NCI-H82 treated with DMSO at 0.1 percent for 48 hours (cell line): ENCODE data around the gene IGFBP2.

Source experiments
- DNase-seq: peaks from one replicate; lab custom pipeline; 2025; ENCODE audit not compliant: unreplicated experiment; lab: John Stamatoyannopoulos, UW

The IGFBP2 gene

DNA sequence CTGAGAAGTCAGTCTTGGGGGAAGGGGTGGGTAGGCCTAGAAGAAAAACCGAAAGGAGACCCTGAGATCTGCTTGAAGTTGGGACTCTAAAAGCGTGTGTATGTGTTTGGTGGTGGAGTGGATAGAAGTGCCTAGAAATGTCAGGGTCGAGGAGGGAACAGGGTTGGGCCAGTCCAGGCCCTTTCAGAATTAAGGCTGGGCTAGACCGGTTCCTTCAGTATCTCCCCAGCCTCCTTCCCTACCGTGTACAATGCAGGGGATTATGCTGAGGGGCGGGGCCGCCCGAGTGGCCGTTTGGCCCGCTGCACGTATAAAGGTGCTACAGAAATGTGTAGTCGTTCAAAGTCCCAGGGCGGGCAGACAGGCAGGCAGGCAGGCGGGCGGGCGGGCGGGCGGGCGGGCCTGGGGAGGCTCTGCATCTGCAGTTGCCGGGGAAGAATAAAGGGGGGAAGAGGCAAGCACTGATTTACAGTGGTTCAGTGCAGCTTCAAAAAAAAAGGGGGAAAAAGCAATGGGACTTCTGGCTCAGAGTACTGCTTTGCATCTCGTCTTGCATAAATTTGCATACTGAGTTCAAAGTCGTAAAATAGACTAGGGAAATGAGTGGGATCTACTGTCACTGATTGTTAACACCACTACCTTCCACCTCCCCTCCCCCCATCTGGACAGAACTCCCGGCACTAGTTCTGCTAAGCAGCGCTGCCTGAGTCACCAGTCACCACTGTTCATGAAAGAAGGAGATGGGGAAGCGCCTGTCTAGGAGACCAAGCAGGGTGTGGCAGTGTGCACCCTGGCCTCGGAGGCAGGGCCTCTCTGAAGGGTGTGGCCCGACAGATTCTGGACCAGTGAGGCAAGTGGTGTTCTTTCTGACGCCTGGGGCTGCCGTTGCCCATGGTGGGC lies 3.6 kb downstream of the IGFBP2 start:
- peak; percentile 61 for DNase-seq

DNA sequence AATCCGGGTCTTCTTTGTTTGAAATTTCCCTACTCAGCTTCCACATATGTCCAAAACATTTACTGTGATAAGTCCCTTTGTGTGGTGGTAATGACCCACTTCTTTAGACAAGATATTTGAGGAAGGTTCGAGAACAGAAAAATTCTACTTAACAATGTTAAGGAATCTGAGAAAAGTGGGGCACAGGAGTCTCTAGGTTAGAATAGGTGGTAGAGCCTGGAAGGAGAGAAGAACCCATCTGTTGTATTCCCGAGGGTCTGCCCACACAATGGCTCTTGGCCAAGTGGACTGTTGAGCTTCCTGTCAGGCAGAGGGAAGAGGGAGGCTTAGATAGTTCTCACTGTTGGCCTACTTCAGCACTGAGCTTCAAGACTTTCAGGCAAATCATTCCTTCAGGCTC lies 4.3 kb downstream of the IGFBP2 start:
- DNase-seq = no peak

DNA sequence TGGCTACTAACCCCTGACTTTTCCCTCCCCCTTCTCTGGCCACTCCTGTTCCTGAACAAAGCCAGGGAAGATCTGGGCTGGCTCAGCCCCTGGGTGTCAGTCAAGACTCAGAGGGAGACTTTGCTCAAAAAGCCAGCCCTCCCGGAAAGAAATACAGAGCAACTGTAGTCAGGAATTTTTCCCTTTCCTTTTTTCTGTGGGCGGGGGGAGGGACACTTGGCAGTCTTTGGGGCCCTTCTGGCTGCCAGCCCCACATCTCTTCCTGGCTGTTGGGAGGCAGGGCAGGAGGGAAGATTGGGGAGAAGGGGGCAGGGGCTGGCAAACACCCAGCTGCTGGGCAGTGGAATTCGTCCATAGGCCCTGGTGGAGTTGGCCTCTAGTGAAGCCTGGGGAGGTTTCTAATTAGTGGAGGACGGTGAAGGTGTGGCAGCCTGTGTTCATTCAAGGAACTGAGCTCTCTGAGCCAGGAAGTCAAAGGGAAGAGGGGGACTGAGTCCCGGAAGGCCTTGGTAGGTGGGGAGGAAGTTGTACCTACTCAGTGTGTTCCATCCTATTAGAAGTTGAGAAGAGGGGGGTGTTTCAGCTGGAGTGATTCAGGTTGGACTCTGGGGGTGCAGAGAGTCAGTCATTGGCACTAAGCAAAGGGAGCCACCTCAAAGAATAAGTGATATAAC lies 10.9 kb downstream of the IGFBP2 start:
- DNase-seq = no peak

GRCh38 chr2:216644842-216645635 lies 11.8 kb downstream of the IGFBP2 start:
- DNase-seq = no peak

DNA sequence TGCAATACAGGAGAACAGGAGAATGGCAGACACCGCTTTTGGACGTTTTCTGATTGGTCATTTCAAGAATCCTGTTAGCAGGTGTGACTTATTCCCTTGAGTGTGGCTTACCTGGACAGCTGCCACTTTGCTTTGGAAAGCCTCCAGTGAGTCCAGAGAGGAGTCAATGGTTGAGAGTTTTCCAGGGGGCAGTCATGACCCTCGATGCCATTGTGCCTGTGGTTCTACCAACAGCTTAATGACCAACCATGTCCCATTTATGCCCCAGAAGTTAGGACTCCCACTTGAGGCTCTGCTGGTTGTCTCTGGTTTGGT lies 12.4 kb downstream of the IGFBP2 start:
- no peak for DNase-seq

GRCh38 chr2:216646116-216646515 lies 12.9 kb downstream of the IGFBP2 start:
- DNase-seq = no peak

DNA sequence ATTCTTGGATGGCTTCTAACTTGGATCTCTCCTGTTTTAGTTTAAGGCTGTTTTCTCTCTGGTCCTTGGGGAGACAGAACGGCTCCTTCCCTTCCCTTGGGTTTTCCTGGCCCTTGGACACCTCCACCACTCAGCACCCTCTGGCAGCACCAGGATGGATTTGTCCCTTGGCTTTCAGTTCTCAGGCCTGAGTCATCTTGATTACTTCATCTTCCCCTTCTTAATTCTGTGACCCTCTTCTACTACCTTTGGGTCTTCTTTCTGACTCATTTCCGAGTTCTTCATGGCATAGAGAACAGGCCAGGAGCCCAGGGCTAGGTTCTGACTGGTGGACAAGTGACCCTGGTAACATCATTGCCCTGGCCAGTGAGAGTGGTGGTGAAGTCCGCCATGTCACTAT lies 14.9 kb downstream of the IGFBP2 start:
- no peak for DNase-seq

- DNase-seq = no peak
Observed at GRCh38 chr2:216649574-216649973, 16.4 kb downstream of the IGFBP2 start.

GRCh38 chr2:216650626-216651257 lies 17.5 kb downstream of the IGFBP2 start:
- DNase-seq = no peak

- DNase-seq = no peak
Observed at GRCh38 chr2:216651351-216651881, 18.2 kb downstream of the IGFBP2 start.

DNA sequence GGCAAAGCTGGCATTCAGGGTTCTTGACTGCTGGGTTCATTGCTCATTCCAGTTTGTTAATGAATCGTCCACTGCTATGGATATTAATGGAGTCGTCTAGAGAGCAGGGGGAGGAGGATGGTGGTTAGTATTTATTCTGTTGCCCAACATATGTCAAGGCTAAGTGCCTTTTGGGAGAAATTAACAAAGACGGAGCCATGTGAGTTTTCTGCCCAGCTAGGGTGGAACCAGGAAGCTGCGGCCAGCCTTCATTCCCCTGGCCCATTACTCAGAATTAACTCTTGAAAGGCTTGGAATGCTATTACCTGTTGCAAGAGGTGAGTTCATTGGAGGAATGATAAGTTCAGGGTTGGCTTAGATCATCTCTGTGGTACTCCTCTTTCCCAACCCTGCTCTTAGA lies 19.3 kb downstream of the IGFBP2 start:
- no peak for DNase-seq

- DNase-seq = no peak
Observed at GRCh38 chr2:216653093-216653799, 20.0 kb downstream of the IGFBP2 start.

GRCh38 chr2:216653931-216654365 lies 20.7 kb downstream of the IGFBP2 start:
- DNase-seq = no peak

DNA sequence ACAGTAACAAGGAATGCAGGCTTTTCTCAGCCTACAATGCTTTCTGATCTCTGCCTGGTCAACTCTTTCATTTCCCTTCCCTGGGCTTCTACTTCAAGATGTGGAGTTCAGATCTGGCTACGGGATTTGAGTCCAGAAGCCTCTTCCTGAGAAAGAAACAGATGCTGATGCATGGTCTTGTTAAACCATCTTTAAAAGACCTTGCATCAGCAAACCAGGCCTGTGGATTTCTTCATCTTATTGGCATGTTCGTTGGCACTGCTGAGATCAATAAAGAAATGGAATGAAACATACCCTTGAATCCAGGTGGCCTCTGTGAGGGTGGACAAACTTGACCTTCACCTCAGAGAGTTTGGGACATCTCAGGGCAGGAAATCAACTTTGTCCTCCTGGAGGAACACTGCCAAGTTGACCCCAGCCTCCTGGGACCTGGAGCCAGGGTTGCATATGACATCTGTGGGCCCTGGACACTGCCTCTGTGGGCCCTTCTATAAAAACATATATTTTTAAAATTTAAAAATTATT lies 21.4 kb downstream of the IGFBP2 start:
- no peak for DNase-seq

GRCh38 chr2:216657086-216657855 lies 24.1 kb downstream of the IGFBP2 start:
- no peak for DNase-seq

DNA sequence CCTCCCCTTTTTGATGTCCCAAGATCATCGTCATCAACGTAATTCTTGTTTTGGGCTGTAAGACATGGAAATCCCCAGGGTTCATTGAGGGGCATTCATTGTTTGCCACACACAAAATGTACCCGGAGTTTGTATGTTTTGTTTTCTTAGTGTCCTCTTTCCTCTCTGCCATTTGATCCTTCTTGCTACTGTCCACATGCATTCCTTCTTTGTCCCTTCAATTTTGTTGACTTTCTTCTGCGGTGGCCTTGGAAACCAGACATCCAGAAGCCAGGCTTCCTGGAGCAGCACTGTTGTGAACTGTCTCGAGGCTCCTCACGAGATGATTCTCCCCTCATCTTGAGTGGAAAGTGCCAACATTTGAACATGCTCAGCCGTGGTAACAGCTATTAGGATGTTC lies 24.8 kb downstream of the IGFBP2 start:
- no peak for DNase-seq

DNA sequence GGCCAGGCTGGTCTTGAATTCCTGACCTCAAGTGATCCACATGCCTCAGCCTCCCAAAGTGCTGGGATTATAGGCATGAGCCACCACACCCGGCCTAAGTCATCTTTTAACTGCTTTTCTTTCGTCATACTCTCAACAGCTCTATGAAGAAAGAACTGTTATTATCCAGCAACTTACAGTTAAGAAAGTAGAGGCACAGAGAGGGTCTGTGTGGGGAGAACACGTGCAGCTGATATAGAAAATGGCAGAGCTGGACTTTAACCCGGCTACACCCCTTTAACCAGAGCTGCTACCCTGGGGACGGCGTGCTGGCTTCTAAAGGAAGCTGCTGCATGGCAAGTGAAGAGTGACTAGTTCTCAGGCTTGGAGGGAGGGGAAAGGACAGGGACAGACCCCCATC lies 25.5 kb downstream of the IGFBP2 start:
- DNase-seq = no peak

DNA sequence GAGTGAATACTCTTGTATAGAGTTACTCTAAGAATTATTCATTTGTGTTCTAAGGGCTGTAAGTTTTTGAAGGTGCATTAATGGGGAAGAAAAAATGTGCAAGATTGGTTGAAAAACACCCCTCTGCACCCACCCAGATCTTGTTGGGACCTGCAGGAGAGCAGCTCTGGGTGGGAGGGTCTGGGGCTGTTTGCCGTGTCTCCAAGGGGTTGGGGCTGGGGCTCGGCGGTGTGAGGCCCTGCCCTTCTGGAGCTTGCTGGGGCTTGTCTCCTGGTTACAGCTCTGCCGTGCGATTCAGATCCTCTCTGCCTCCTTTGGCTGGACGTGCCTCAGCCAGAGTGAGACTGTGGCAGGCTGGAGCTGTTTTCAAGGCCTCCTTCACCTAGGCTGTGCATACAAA lies 26.1 kb downstream of the IGFBP2 start:
- DNase-seq = no peak

DNA sequence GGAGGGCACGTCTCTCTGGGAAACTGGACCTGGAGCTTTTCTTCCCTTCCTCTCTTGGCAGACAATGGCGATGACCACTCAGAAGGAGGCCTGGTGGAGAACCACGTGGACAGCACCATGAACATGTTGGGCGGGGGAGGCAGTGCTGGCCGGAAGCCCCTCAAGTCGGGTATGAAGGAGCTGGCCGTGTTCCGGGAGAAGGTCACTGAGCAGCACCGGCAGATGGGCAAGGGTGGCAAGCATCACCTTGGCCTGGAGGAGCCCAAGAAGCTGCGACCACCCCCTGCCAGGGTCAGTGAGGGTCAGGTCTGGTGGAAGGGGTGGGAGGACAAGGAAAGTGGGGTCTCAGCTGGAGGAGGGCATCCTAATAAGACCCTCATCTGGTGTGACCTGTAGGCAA lies 27.3 kb downstream of the IGFBP2 start:
- DNase-seq = no peak
